ENCODE results near the gene CNDP1.

GRCh38 chr18:74635224-74635975 lies 101.1 kb downstream of the CNDP1 start:
- TF ChIP-seq CTCF (IDR thresholded peaks at IDR 0.05; ENCODE audit: insufficient read depth, low read depth, low read length) = no peak
- TF ChIP-seq EZH2 (IDR thresholded peaks at IDR 0.05; ENCODE audit: insufficient read depth, low read length) = no peak
